Thyroid gland (tissue), 4 donors: ENCODE measurements around the gene GKN2. TPM values are rescaled to one million over a fixed set of nuclear protein-coding genes. Genes with fewer than 3 reads are reported as not detected.
A peak's percentile ranks its signal among the peaks of the same experiment; 100 is the strongest.

Experiments
- DNase-seq, 2 donors: peaks; one replicate each; pipeline ENCODE4 v3.0.0-alpha.2; 2019
- H3K27ac ChIP-seq, 3 donors: fragments of 200-600 bp; sonication (generic); 1 replicate in 2 of 3; 2 replicates in 1 of 3; pipeline ENCODE4 v1.5.1; 2016 to 2019; ENCODE audit warnings: mild to moderate bottlenecking in 1 of 3, moderate library complexity in 1 of 3
- H3K27me3 ChIP-seq: fragments of 200-600 bp; sonication (generic); one replicate; pipeline ENCODE4 v1.5.1; 2019
- H3K36me3 ChIP-seq, 2 donors: fragments of 200-600 bp; sonication (generic); one replicate each; pipeline ENCODE4 v1.5.1; 2016 to 2019
- H3K4me1 ChIP-seq, 2 donors: fragments of 200-600 bp; sonication (generic); one replicate each; pipeline ENCODE4 v1.5.1; 2017 to 2019
- H3K4me3 ChIP-seq, 3 donors: fragments of 200-600 bp; sonication (generic); replicated peaks in 1 of 3; 1 replicate in 2 of 3; 2 replicates in 1 of 3; pipeline ENCODE4 v1.5.1; 2016; ENCODE audit warnings: mild to moderate bottlenecking in 1 of 3
- H3K9me3 ChIP-seq: fragments of 200-600 bp; sonication (generic); one replicate; pipeline ENCODE4 v1.5.1; 2017
- POLR2A ChIP-seq, 2 donors: fragments of 450-650 bp; IDR thresholded peaks; one replicate each; pipeline ENCODE4 v1.6.1; 2017; ENCODE audit warnings: antibody characterized with exemption in 2 of 2, mild to moderate bottlenecking in 2 of 2, moderate library complexity in 1 of 2
- WGBS, 2 donors: methylation state at CpG; one replicate each; pipeline ENCODE4 v1.1.5; 2017; 5-methylcytosine and 5-hydroxymethylcytosine counted together
- intact Hi-C: fragments of 100-400 bp; cut with DNase I; formaldehyde crosslinking; loops from one replicate; pipeline ENCODE4 v1.15.1; 2023
- total RNA-seq, 4 donors: library from RNA; depleted of rRNA; stranded (reverse); fragments of >200 nt; gene quantifications; one replicate each; pipeline ENCODE4 v1.2.3, GENCODE V29; 2016
- TF ChIP-seq, protein P1 (sequence below), 6 experiments: fragments of 200-600 bp in 3 of 6; fragments of 450-650 bp in 3 of 6; sonication (generic) in 3 of 6; IDR thresholded peaks; one replicate each; pipeline ENCODE4 v1.5.1; 2016 to 2019; ENCODE audit warnings: antibody characterized with exemption in 6 of 6, mild to moderate bottlenecking in 2 of 6, inconsistent platforms in 1 of 6, moderate library complexity in 1 of 6

Gene GKN2
- total RNA-seq, 4 donors from 2014 or later: not detected

DNA sequence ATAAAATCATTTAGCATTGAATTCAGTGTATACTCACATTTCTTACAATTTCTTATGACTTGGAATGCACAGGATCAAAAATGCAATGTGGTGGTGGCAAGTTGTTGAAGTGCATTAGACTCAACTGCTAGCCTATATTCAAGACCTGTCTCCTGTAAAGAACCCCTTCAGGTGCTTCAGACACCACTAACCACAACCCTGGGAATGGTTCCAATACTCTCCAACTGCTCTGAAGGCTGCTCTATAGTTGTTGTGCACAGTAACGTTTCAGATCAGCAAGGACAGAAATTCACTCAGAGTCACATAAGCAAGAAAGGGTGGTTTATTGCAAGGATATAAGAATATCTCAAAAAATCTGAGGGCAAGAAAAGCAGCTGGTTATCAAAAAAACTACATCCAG is 28.3 kb upstream of the GKN2 start:
- H3K27me3 ChIP-seq: no peaks in the 10 kb centered on the region
- no peak overlapping the region for H3K27ac ChIP-seq
- no peaks in the 10 kb centered on the region for H3K9me3 ChIP-seq
- H3K4me1 ChIP-seq: peaks cover 0 to 7% of the 10 kb centered on the region in 2 donors
- H3K36me3 ChIP-seq: no peaks in the 10 kb centered on the region
- WGBS, 2 donors: 26 to 50% methylated on average over 1 of the region's 1 CpG
- DNase-seq: peak; percentile 24 to 36
- intact Hi-C loops: no loop called here
- TF ChIP-seq POLR2A (IDR thresholded peaks at IDR 0.05): no peak
- TF ChIP-seq, protein P1, sequence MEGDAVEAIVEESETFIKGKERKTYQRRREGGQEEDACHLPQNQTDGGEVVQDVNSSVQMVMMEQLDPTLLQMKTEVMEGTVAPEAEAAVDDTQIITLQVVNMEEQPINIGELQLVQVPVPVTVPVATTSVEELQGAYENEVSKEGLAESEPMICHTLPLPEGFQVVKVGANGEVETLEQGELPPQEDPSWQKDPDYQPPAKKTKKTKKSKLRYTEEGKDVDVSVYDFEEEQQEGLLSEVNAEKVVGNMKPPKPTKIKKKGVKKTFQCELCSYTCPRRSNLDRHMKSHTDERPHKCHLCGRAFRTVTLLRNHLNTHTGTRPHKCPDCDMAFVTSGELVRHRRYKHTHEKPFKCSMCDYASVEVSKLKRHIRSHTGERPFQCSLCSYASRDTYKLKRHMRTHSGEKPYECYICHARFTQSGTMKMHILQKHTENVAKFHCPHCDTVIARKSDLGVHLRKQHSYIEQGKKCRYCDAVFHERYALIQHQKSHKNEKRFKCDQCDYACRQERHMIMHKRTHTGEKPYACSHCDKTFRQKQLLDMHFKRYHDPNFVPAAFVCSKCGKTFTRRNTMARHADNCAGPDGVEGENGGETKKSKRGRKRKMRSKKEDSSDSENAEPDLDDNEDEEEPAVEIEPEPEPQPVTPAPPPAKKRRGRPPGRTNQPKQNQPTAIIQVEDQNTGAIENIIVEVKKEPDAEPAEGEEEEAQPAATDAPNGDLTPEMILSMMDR (IDR thresholded peaks at IDR 0.05): no peak
- H3K4me3 ChIP-seq: no peak overlapping the region

DNA sequence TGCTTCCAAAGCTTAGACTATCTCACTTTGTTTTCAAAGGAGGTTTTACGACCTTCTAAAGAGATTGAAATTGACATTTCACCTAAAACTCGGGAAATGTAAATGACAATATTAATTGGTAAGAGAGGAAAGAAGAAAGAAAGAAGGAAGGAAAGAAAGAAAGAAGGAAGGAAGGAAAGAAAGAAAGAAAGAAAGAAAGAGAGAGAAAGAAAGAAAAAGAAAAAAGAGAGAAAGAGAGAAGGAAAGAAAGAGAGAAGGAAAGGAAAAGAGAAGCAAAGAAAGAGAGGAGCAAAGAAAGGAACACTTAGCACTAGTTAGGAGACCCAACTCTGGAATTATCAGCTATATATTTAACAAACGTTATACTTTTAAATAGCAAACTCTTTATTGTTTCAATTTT is 25.4 kb upstream of the GKN2 start:
- H3K27ac ChIP-seq: no peak overlapping the region
- no peaks in the 10 kb centered on the region for H3K27me3 ChIP-seq
- H3K36me3 ChIP-seq: no peaks in the 10 kb centered on the region
- intact Hi-C loops: no loop called here
- 89 to 91% methylated on average over 3 of the region's 3 CpGs for WGBS, 2 donors
- no peak for TF ChIP-seq POLR2A (IDR thresholded peaks at IDR 0.05)
- TF ChIP-seq, protein P1 (IDR thresholded peaks at IDR 0.05): no peak
- no peaks in the 10 kb centered on the region for H3K9me3 ChIP-seq
- H3K4me3 ChIP-seq: no peak overlapping the region
- DNase-seq: no peak
- H3K4me1 ChIP-seq: peaks cover 0 to 7% of the 10 kb centered on the region in 2 donors

DNA sequence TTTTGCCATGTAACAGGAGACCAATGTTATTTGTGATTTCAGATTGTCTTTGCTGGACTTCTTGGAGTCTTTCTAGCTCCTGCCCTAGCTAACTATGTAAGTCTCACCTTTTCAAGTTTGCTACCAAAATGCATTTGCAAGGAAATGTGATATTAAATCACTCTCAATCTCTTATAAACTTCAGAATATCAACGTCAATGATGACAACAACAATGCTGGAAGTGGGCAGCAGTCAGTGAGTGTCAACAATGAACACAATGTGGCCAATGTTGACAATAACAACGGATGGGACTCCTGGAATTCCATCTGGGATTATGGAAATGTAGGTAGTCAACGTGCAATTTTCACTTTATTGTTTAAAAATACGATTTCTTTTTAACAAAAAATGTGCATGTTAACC is 24.8 kb upstream of the GKN2 start:
- WGBS, 2 donors: 82 to 94% methylated on average over 4 of the region's 4 CpGs
- peaks cover 0 to 7% of the 10 kb centered on the region in 2 donors for H3K4me1 ChIP-seq
- no peak overlapping the region for H3K4me3 ChIP-seq
- H3K27me3 ChIP-seq: no peaks in the 10 kb centered on the region
- TF ChIP-seq, protein P1 (IDR thresholded peaks at IDR 0.05): no peak
- no peak for TF ChIP-seq POLR2A (IDR thresholded peaks at IDR 0.05)
- no peak overlapping the region for H3K27ac ChIP-seq
- DNase-seq: no peak
- intact Hi-C loops: no loop called here
- no peaks in the 10 kb centered on the region for H3K9me3 ChIP-seq
- H3K36me3 ChIP-seq: no peaks in the 10 kb centered on the region

DNA sequence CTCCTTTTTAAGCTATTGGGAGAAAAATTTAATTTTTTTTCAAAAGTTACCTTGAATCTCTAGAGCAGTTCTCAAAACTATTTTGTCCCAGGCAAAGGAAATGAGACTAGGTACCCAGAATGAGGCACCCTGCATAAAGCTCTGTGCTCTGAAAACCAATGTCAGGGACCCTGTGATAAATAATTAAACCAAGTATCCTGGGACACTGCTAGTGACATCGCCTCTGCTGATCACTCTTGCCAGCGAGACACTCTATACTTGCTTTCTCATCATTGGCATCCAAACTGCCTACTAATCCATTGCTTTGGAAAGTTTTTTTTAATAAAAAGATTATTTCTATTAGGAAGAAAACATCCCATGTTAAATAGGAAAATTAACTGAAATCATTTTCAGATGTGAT is 23.2 kb upstream of the GKN2 start:
- Histone ChIP-seq H3K4me1 (peaks cover 0 to 7% of the 10 kb centered on the region in 2 donors), H3K9me3 (no peaks in the 10 kb centered on the region), H3K27me3 (no peaks in the 10 kb centered on the region), H3K27ac (no peak overlapping the region), H3K36me3 (no peaks in the 10 kb centered on the region), H3K4me3 (no peak overlapping the region)
- intact Hi-C loops: no loop called here
- 91 to 99% methylated on average over 2 of the region's 2 CpGs for WGBS, 2 donors
- DNase-seq: no peak
- TF ChIP-seq POLR2A (IDR thresholded peaks at IDR 0.05): no peak
- TF ChIP-seq, protein P1 (IDR thresholded peaks at IDR 0.05): no peak

DNA sequence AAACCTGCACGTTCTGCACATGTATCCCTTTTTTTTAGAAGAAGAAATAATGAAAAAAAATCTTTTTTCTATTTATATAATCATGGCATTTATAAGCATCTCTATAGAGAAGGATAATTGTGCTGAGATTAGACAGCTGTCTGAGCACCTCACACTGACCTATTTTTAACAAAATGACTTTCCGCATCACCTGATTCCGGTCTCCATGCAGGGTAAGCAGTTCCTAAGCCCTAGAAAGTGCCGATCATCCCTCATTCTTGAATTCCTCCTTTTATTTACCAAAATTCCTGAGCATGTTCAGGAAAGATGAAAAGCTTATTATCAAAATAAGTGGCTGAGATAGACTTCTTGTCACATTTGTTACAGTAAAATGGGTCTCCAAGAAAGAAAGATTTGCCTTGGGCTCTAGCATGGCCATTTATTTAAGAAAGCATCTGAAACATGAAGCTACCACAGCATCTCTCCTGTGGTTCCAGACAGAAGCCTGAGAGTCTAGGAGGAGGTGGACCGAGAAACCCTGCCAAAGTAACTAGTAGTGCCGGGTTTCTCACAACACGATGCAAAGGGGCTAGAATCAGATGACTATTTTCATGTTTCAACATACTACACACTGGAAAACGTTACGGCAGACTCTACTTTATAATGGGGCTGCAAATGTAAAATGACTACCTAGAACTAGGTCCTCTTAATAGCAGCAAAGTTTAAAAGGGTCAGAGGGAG is 22.4 kb upstream of the GKN2 start:
- no peaks in the 10 kb centered on the region for H3K9me3 ChIP-seq
- 65 to 70% methylated on average over 9 of the region's 9 CpGs for WGBS, 2 donors

More for the DNA sequence above, 22.4 kb upstream of the GKN2 start:
- TF ChIP-seq, protein P1 (IDR thresholded peaks at IDR 0.05): no peak
- TF ChIP-seq POLR2A (IDR thresholded peaks at IDR 0.05): no peak
- no peaks in the 10 kb centered on the region for H3K27me3 ChIP-seq
- no peaks in the 10 kb centered on the region for H3K36me3 ChIP-seq
- no peak overlapping the region for H3K27ac ChIP-seq
- H3K4me1 ChIP-seq: no peaks in the 10 kb centered on the region
- intact Hi-C loops: no loop called here
- DNase-seq: no peak
- H3K4me3 ChIP-seq: no peak overlapping the region
